SU-DHL-6 (cell line): Measurements from ENCODE around the gene ABHD16A.

Experiments
- H2AFZ ChIP-seq: fragments of 200-600 bp; sonication (generic); 2 replicates; pipeline ENCODE4 v1.6.1; 2014; ENCODE audit warnings: low read depth, mild to moderate bottlenecking, moderate library complexity, mixed read lengths, antibody characterized with exemption, low read length; ENCODE audit not compliant: severe bottlenecking
- H3F3A ChIP-seq: fragments of 200-600 bp; shearing (Covaris generic); 2 replicates; pipeline ENCODE4 v1.6.0; 2016; ENCODE audit warnings: antibody characterized with exemption, mild to moderate bottlenecking; ENCODE audit not compliant: insufficient read depth
- H3K27ac ChIP-seq: fragments of 200-600 bp; sonication (generic); 2 replicates; pipeline ENCODE4 v1.5.1; 2016; ENCODE audit warnings: low read depth, mild to moderate bottlenecking, low read length, moderate library complexity, mixed read lengths
- H3K27me3 ChIP-seq: fragments of 200-600 bp; sonication (generic), shearing (Covaris generic); 2 replicates; pipeline ENCODE4 v1.6.0; 2014; ENCODE audit warnings: mild to moderate bottlenecking, low read length
- H3K36me3 ChIP-seq: fragments of 200-600 bp; sonication (generic); 2 replicates; pipeline ENCODE4 v1.6.1; 2014; ENCODE audit warnings: mild to moderate bottlenecking, low read length, mixed read lengths
- H3K4me2 ChIP-seq: fragments of 300-600, 200-600 bp; shearing (Covaris generic), sonication (generic); 2 replicates; pipeline ENCODE4 v1.6.0; 2014; ENCODE audit warnings: low read length, low read depth, mild to moderate bottlenecking; ENCODE audit not compliant: poor library complexity, severe bottlenecking
- H3K4me3 ChIP-seq: fragments of 200-600 bp; sonication (generic); 2 replicates; pipeline ENCODE4 v1.5.1; 2014; ENCODE audit warnings: antibody characterized with exemption, low read length, mild to moderate bottlenecking, mixed read lengths; ENCODE audit not compliant: insufficient read depth, poor library complexity, severe bottlenecking
- H3K79me2 ChIP-seq: fragments of 200-600 bp; sonication (generic); 2 replicates; pipeline ENCODE4 v1.6.1; 2014; ENCODE audit warnings: mild to moderate bottlenecking, low read length, moderate library complexity; ENCODE audit not compliant: insufficient read depth
- H3K9ac ChIP-seq: fragments of 200-600 bp; sonication (generic); 2 replicates; pipeline ENCODE4 v1.7.0; 2014; ENCODE audit warnings: mild to moderate bottlenecking, low read length
- H3K9me2 ChIP-seq: fragments of 200-600 bp; sonication (generic); replicated peaks from 2 replicates; pipeline ENCODE4 v1.6.1; 2014; ENCODE audit warnings: low read length; ENCODE audit not compliant: insufficient read depth
- H3K9me3 ChIP-seq: fragments of 200-600 bp; sonication (generic); 2 replicates; pipeline ENCODE4 v1.6.1; 2014; ENCODE audit warnings: low read length, mixed read lengths; ENCODE audit not compliant: insufficient read depth
- H4K20me1 ChIP-seq: fragments of 200-600 bp; sonication (generic); 2 replicates; pipeline ENCODE4 v1.6.1; 2014; ENCODE audit warnings: low read depth, mild to moderate bottlenecking, antibody characterized with exemption, low read length, moderate library complexity, mixed read lengths
- EZH2phosphoT487 ChIP-seq: fragments of 200-600 bp; sonication (generic), shearing (Covaris generic); conservative IDR thresholded peaks from 2 replicates; pipeline ENCODE4 v1.6.1; 2018; ENCODE audit warnings: mild to moderate bottlenecking, antibody characterized with exemption, low read length, moderate library complexity, mixed read lengths
- TF ChIP-seq, protein P1 (sequence below): fragments of 200-600 bp; sonication (generic); IDR thresholded peaks from one replicate; pipeline ENCODE4 v1.5.1; 2017; ENCODE audit warnings: antibody characterized with exemption, mild to moderate bottlenecking, low read length, moderate library complexity; ENCODE audit not compliant: insufficient read depth, poor library complexity, severe bottlenecking

Gene ABHD16A

DNA sequence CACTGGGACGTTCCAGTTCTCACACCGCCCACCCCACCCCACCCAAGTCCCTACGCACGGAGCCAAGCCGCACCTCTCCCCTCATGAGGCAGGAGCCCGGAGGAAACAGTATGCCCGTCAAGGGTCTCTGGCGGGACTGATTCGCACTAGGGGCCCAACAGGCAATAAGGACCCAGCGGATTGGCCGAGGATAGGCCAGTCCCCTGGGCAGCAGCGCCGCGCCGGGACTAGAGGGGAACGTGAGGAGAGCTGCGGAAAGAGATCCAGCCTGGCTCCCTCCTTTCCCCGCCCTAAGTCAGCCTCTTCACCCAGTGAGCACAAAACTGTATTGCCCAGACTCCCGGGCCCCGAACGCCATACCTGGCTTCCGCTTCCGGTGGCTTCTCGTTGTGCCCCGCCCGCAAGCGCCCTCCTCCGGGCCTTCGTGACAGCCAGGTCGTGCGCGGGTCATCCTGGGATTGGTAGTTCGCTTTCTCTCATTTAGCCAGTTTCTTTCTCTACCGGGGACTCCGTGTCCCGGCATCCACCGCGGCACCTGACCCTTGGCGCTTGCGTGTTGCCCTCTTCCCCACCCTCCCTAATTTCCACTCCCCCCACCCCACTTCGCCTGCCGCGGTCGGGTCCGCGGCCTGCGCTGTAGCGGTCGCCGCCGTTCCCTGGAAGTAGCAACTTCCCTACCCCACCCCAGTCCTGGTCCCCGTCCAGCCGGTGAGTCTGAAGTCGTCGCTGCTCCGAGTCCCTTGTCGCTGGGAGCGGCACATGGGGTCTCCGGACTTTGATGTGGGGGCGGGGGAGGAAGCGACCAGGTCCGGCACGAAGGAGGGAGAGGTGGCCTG is 37.4 kb downstream of the ABHD16A start, which contains the start of gene CSNK2B:
TSS of gene CSNK2B (plus strand) at position 580 of the 836 bp plus-strand sequence. CDS start 752 bp downstream, outside the sequence.
- Histone ChIP-seq H3K4me2 (peak within 1 kb of the TSS; percentile 82), H3K36me3 (peaks cover 24% of the 10 kb centered on the region), H3K27me3 (no peaks in the 10 kb centered on the region), H3K79me2 (peaks cover 46% of the 10 kb centered on the region), H3K9me2 (no peaks in the 10 kb centered on the region), H3F3A (peaks cover 28% of the 10 kb centered on the region), H3K9me3 (no peaks in the 10 kb centered on the region), H4K20me1 (no peaks in the 10 kb centered on the region; the same call in 1 of the 2 replicates), H3K4me3 (peak within 1 kb of the TSS; percentile 83), H2AFZ (no peak within 1 kb of the TSS), H3K27ac (peak within 1 kb of the TSS; percentile 95), H3K9ac (peak within 1 kb of the TSS; percentile 82)
- TF ChIP-seq, protein P1, sequence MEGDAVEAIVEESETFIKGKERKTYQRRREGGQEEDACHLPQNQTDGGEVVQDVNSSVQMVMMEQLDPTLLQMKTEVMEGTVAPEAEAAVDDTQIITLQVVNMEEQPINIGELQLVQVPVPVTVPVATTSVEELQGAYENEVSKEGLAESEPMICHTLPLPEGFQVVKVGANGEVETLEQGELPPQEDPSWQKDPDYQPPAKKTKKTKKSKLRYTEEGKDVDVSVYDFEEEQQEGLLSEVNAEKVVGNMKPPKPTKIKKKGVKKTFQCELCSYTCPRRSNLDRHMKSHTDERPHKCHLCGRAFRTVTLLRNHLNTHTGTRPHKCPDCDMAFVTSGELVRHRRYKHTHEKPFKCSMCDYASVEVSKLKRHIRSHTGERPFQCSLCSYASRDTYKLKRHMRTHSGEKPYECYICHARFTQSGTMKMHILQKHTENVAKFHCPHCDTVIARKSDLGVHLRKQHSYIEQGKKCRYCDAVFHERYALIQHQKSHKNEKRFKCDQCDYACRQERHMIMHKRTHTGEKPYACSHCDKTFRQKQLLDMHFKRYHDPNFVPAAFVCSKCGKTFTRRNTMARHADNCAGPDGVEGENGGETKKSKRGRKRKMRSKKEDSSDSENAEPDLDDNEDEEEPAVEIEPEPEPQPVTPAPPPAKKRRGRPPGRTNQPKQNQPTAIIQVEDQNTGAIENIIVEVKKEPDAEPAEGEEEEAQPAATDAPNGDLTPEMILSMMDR = no peak
- no peak for TF ChIP-seq EZH2phosphoT487

- Histone ChIP-seq H3K4me2 (peak within 1 kb of the TSS; percentile 81), H4K20me1 (no peaks in the 10 kb centered on the region; the same call in 1 of the 2 replicates), H3K9me3 (no peaks in the 10 kb centered on the region), H2AFZ (peak within 1 kb of the TSS; percentile 0), H3K27ac (peak within 1 kb of the TSS; percentile 95), H3F3A (peaks cover 28% of the 10 kb centered on the region), H3K36me3 (peaks cover 23% of the 10 kb centered on the region), H3K79me2 (peaks cover 51% of the 10 kb centered on the region), H3K9ac (peak within 1 kb of the TSS; percentile 82), H3K4me3 (peak within 1 kb of the TSS; percentile 83), H3K9me2 (no peaks in the 10 kb centered on the region), H3K27me3 (no peaks in the 10 kb centered on the region)
- TF ChIP-seq EZH2phosphoT487 = no peak
- TF ChIP-seq, protein P1 = no peak
Observed at GRCh38 chr6:31664790-31665500, 38.2 kb downstream of the ABHD16A start, which contains the start of gene GPANK1. GPANK1 (minus strand) TSS chr6:31664997; CDS start chr6:31664478, 519 bp downstream.

GRCh38 chr6:31663961-31664789 is 38.9 kb downstream of the ABHD16A start:
- Histone ChIP-seq H3K9ac (peak overlapping the region; percentile 82), H3K4me3 (peak overlapping the region; percentile 68), H3K36me3 (peaks cover 18% of the 10 kb centered on the region), H4K20me1 (no peaks in the 10 kb centered on the region; the same call in 1 of the 2 replicates), H2AFZ (peak overlapping the region; percentile 0), H3F3A (peaks cover 28% of the 10 kb centered on the region), H3K4me2 (peak overlapping the region; percentile 81), H3K9me3 (no peaks in the 10 kb centered on the region), H3K27ac (peak overlapping the region; percentile 95), H3K79me2 (peaks cover 59% of the 10 kb centered on the region), H3K27me3 (no peaks in the 10 kb centered on the region), H3K9me2 (no peaks in the 10 kb centered on the region)
- TF ChIP-seq, protein P1 = peak; percentile 43
- TF ChIP-seq EZH2phosphoT487 = no peak
